Fibroblast of skin of right biceps (primary cell): Measurements from ENCODE around the gene NUCKS1.
A peak's percentile ranks its signal among the peaks of the same experiment; 100 is the strongest.

Source experiments
- DNase-seq: peaks from one replicate; pipeline ENCODE4 v3.0.0-alpha.2; 2013

NUCKS1 gene

DNA sequence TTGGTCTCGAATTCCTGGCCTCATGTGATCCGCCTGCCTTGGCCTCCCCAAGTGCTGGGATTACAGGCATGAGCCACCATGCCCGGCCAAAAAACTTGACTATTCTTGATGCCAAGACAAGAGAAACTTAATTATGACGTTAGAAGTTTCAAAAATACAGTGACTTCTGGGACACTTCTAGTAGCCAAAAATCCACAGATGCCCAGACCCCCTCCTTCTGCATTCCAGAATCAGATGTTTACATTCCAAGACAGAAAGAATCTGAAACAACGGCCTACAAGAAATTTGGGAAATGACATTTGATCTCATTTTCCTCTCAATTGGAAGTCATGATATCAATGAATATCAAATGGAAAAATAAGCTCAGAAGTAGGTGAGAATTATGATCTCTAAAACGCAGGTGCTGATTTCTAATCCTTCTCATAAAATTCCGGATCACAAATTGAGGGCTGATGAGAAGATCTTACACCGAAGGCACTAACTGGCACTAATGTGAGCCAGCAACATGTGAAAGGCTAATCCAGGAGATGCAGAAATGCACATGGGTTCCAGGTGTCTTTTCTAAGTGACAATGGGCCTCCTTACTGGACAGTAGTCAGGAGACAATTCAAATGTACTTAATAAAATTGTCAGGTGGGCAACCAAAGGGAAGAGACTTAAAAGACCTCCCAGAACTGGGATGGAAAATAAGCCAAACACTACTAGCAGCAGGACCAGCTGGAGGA is 19.8 kb upstream of the NUCKS1 start:
- peak; percentile 47 for DNase-seq

DNA sequence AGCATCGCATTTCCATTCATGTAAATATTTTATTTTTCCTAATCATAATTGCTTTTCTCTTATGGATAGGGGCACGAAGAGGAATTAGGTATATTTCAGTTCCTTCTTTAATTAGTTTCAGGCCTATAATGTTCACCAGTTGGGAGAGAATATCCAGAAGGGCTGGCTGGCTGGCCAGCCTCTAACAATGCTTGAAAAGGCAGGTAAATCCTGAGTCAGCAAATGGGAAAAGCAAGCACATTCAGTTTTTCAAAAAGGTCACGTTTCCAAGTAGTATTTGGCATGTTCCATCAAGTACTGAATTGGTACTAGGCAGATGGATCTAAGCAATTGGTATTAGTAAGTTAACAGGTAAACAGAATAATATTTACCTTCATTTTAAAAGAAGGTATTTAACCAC is 17.3 kb upstream of the NUCKS1 start:
- DNase-seq: no peak

DNA sequence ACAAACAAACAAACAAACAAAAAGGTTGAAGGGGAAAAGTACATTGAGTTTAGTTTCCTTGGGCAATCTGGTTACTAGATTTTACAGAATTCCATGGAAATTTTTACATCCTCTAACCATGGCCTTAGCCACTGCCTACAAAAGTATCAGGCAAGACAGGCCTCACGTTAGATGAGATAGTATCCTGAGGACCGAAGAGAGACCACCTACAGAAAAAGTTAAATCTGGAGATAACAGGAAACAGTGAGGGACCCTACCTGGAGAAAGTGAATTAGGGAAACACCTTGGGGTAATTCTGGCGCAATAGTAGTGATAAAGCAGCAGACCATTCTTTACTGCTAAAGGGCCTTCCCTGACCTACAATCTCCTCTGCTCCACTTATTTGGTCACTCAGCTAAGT is 16.6 kb upstream of the NUCKS1 start:
- no peak for DNase-seq

DNA sequence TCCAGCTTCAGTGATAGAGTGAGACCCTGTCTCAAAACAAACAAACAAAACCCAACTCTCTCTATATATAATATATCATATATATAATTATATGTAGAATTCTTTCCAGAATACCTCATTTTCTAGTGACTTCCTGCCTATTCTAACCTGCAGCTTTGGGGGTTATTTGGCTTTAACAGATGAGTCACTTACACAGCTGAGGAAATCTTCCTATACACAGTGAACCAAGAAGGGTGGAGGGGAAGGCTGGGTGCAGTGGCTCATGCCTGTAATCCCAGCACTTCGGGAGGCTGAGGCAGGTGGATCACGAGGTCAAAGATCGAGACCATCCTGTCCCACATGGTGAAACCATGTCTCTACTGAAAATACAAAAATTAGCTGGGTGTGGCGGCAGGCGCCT is 16.1 kb upstream of the NUCKS1 start:
- peak; percentile 69 for DNase-seq

GRCh38 chr1:205764578-205764977 is 14.6 kb upstream of the NUCKS1 start:
- DNase-seq: no peak

- DNase-seq: no peak
Measured at GRCh38 chr1:205763980-205764379, 14.0 kb upstream of the NUCKS1 start.

DNA sequence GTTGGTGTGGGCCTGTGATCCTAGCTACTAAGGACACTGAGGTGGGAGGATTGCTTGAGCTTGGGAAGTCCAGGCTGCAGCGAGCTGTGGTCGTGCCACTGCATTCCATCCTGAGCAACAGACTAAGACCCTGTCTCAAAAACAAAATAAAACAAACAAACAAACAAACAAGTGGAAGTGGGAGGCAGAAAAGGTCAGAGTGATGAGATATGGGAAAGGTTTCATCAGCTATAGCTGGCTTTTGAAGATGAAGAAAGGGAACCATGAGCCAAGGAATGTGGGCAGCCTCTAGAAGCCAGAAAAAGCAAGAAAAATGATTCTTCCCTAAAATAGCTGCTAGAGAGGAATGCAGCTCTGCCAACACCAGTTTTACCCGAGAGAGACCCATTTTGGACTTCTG is 10.6 kb upstream of the NUCKS1 start:
- DNase-seq: no peak

DNA sequence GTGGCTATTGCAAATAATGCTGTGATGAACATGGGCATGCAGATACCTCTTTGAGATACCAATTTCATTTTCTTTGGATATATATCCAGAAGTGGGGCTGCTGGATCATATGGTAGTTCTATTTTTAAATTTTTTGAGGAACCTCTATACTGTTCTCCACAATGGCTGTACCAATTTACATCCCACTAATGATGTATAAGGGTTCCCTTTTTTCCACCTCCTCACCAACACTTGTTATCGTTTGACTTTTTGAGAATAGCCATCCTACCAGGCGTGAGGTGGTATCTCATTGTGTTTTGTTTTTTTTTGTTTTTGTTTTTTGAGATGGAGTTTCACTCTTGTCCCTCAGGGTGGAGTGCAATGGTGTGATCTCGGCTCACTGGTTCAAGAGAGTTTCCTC is 6.6 kb upstream of the NUCKS1 start:
- no peak for DNase-seq

DNA sequence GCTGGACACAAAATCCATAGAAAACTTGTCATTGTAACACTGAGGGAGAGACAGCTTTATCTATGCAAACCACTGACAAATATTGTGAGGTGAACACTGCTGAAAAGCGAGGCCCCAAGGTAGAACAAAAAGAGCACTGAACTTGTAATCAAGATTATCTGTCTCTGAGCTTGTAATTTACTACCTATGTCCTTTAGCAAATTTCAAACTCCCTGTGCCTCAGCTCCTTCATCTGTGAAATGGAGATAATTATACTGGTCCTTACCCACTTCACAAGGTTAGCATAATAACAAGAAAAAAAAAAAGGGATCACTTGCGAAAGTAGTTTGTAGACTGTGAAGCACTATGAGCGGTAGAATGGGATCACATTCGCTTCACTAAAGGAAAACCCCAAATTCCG is 4.9 kb upstream of the NUCKS1 start:
- DNase-seq: no peak

DNA sequence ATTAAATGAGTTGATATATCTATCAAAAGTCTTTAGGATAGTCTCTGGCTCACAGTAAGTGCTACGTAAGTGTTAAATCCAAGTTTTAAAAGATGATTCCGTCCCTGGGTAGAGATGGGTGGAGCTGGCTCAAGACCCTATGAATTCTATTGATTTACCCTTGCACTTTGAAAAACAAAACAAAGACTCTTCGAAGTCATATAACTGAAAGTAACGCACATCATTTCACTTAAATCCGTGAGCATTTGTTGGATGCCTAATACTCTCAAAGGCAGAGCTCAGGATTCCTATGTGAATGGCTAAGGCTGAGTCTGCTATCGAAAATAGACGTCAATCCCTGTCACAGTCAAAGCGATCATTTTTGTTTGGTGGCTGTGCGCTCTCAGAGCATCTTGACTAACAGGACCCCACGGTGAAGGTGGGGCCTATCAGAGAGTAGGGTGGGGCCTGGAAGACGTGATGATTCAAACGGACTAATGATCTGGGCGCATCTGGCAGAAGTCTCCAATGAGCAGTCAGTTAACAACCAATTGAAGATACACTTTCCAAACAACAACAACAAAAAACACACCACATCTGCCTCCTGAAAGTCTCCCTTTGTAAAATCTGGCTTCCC is 1.2 kb upstream of the NUCKS1 start:
- DNase-seq: peak; percentile 61

DNA sequence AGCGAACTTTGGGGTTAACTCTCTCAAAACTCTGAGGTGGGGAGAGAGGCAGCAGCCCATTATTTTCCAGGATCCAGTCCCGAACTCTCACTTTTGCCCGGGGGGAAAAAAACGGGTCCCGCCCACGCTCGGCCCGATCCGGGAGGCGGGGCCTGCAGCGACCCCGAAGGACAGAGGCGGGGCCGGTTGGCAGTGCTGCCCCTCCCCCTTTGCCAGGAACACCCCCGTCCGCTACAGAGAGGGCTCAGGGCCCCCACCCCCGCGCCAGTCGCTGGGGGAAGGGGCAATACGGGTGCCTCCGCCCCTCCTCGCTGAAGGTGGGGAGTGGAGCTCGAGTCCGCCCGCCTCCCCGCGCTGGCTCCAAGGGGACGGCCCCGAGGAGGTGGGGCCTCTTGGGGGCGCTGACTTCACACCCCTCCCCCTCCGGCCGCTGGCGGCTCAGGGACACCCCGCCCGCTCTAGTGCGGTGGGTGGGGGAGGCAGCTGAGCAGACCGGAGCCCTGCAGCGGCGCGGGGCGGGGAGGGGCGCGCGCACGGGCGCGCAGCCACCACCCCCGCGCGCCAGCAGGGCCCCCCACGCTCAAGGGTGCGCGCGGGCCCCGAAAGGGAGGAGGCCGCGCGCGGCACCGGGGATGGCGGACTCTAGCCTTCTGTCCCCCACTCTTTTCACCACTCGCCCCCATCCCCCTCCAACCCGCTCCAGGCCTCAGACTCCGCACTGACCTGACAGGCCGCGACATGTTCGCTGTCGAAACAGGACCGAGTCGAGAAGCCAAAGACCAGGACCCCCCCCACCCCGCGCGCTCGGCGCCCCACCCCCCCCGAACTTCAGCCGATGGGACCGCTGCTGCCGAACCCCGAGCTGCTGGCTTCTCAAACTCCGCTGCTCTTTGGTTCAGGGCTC is 496 bp downstream of the NUCKS1 start:
- peak; percentile 98 for DNase-seq

GRCh38 chr1:205748403-205749233 is 1.4 kb downstream of the NUCKS1 start:
- peak; percentile 61 for DNase-seq

- no peak for DNase-seq
Measured at GRCh38 chr1:205746757-205747412, 3.1 kb downstream of the NUCKS1 start.

DNA sequence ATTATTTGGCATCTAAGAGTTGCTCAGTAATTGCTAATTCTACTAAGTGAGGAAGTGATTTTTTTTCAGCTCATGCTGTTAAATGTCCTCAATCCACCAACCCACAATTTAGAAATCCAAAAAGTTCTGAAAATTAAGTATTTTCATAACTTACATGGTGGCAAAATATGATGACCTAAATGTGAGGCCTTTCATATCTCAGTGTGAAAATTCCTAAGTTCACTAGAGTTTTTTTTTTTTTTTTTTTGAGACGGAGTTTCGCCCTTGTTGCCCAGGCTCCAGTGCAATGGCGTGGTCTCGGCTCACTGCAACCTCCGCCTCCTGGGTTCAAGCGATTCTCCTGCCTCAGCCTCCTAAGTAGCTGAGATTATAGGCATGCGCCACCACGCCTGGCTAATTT is 5.6 kb downstream of the NUCKS1 start:
- no peak for DNase-seq

DNA sequence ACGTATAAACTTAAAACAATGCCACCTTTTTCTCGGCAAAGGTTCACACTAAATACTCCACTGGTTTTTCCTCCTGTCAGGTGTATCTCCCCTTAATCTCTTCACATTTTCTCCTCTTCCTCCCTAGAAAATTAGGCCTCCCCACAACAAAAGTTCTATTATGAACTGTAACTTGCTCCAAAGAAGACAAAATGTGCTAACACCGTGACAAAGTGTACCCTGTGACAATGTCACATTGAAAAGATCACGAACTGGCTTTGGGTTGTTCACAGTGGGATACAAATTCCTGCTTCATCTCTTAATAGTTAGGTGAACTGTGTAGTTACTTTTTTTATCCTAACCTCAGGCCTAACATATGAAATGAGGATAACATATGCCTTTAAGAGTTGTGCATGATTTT is 6.0 kb downstream of the NUCKS1 start:
- no peak for DNase-seq

- DNase-seq: no peak
Measured at GRCh38 chr1:205741681-205742080, 8.3 kb downstream of the NUCKS1 start.

DNA sequence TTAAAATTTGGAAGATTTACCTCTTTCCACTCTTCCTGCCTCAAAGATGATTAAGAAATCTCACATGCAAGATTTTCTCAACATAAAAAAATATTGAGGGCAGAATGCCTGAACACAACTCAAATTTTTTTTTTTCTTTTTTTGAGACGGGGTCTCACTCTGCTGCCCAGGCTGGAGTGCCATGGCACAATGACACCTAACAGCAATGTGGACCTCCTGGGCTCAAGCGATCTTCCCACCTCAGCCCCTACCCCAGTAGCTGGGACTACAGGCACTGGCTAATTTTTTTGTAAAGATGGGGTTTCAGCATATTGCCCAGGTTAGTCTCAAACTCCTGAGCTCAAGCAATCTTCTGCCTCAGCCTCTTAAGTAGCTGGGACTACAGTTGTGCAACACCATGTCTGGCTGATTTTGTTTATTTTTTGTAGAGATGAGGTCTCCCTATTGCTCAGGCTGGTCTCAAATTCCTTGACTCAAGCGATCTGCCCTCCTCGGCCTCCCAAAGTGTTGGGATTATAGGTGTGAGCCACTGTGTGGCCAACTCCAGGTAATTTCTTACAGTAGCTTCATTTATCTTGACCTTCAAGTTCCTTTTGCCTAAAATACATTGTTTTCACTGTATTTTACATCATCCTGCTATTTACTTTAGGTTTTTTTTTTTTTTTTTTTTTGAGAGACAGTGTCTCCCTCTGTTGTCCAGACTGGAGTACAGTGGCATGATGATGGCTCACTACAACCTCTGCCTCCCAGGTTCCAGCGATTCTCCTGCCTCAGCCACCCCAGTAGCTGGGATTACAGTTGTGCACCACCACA is 10.4 kb downstream of the NUCKS1 start:
- peak; percentile 33 for DNase-seq

DNA sequence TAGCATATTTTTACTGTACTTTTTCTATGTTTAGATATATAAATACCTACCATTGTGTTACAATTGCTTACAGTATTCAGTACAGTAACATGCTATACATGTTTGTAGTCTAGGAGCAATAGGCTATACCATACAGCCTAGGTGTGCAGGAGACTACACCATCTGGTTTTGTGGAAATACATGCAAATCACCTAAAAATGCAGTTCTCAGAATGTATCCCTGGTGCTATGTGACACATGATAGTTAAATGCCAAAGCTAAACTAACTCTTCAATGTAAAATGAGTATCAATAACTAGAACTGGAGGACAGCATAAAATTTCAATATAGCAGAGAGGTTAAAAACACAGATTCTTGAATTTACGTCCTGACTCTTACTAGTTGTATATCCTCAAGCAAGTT is 14.8 kb downstream of the NUCKS1 start:
- peak; percentile 10 for DNase-seq

- no peak for DNase-seq
Measured at GRCh38 chr1:205733438-205734175, 16.4 kb downstream of the NUCKS1 start.

DNA sequence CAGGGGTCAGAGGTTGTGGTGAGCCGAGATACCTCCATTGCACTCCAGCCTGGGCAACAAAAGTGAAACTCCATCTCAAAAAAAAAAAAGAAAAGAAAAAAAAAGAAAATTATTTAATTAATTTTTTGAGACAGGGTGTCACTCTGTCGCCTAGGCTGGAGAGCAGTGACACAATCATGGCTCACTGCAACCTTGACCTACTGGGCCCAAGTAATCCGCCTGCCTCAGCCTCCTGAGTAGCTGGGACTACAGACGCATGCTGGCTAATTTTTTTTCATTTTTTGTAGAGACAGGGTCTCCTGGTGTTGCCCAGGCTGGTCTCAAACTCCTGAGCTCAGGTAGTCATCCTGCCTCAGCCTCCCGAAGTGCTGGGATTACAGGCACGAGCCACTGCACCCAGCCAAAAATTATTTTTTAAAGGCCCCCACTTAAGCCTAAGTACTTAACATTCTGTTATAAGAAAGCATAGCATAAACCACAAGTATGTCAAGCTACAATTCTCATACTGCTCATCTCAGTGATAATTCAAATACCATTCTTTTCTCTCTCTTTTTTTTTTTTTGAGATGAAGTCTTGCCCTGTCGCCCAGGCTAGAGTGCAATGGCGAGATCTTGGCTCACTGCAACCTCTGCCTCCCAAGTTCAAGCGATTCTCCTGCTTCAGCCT is 19.9 kb downstream of the NUCKS1 start:
- peak; percentile 30 for DNase-seq
